HepG2 (cell line): ENCODE measurements around the gene FCER1G. TPM values are rescaled to one million over a fixed set of nuclear protein-coding genes. Genes with fewer than 3 reads are reported as not detected.

Source experiments
- ATAC-seq: fragments of 200-7000 bp; cut with Tn5 transposase; 3 replicates; pipeline ENCODE4 v1.9.1; 2020; ENCODE audit warnings: mild to moderate bottlenecking, moderate library complexity
- BruUV-seq: library from RNA; stranded (reverse); fragments of 400-500 nt; replicated peaks from 2 replicates; lab custom pipeline; 2021; lab: Mats Ljungman, UMichigan
- CTCF ChIA-PET: fragments of 300-600 bp; formaldehyde crosslinking; extraction: SDS; loops from one replicate; lab custom pipeline; 2021; ENCODE audit warnings: low total read pairs, inconsistent platforms, low intra/inter-chr PET ratio; lab: Yijun Ruan, JAX
- POLR2A ChIA-PET: fragments of 350-600 bp; sonication (Branson Sonifier 250); formaldehyde crosslinking; loops from one replicate; lab custom pipeline; 2020; ENCODE audit warnings: antibody characterized with exemption, inconsistent platforms; lab: Yijun Ruan, JAX
- DNase-seq: peaks from one replicate; pipeline ENCODE4 v3.0.0-alpha.2; 2015; ENCODE audit warnings: low spot score
- FAIRE-seq: peaks from 3 replicates; lab custom pipeline; 2011; peaks lifted over from hg19 to GRCh38; lab: Jason Lieb, UNC
- H2AFZ ChIP-seq: one replicate; pipeline ENCODE4 v1.6.1; 2011; ENCODE audit warnings: low read length, inconsistent platforms
- H3K27ac ChIP-seq: fragments of 300-600 bp; 3 replicates; pipeline ENCODE4 v1.8.0; 2011; ENCODE audit warnings: mixed run types, mild to moderate bottlenecking, mixed read lengths, low read length, inconsistent platforms; ENCODE audit not compliant: insufficient read depth; ENCODE audit errors: extremely low read length
- H3K27me3 ChIP-seq, 2 experiments: fragments of 200-600 bp in 1 of 2; 2 replicates in 1 of 2; 3 replicates in 1 of 2; pipeline versions ENCODE4 v1.6.0 to v1.8.0; 2011; ENCODE audit warnings: low read length in 2 of 2, mild to moderate bottlenecking in 2 of 2, moderate library complexity in 2 of 2, inconsistent platforms in 1 of 2; ENCODE audit not compliant: insufficient read depth in 2 of 2, control insufficient read depth in 1 of 2
- H3K36me3 ChIP-seq, 2 experiments: fragments of 200-600 bp in 1 of 2; replicated peaks in 1 of 2; 2 replicates in 1 of 2; 3 replicates in 1 of 2; pipeline versions ENCODE4 v1.5.1 to v1.8.0; 2011; ENCODE audit warnings: low read length in 2 of 2, inconsistent platforms in 1 of 2; ENCODE audit not compliant: insufficient read depth in 2 of 2, control insufficient read depth in 1 of 2
- H3K4me1 ChIP-seq: 2 replicates; pipeline ENCODE4 v1.5.1; 2012; ENCODE audit warnings: low read length, inconsistent platforms; ENCODE audit not compliant: insufficient read depth
- H3K4me2 ChIP-seq: 2 replicates; pipeline ENCODE4 v1.6.0; 2011; ENCODE audit warnings: low read depth, low read length, inconsistent platforms
- H3K4me3 ChIP-seq, 3 experiments: fragments of 200-600 bp in 1 of 3; sonication (generic), shearing (Covaris generic) in 1 of 3; replicated peaks in 1 of 3; 2 replicates each; pipeline ENCODE4 v1.5.1; 2011 to 2016; ENCODE audit warnings: low read length in 3 of 3, inconsistent platforms in 2 of 3, low read depth in 2 of 3, mild to moderate bottlenecking in 2 of 3, control low read depth in 1 of 3, mixed read lengths in 1 of 3; ENCODE audit not compliant: insufficient read depth in 1 of 3
- H3K79me2 ChIP-seq: one replicate; pipeline ENCODE4 v1.6.1; 2011; ENCODE audit warnings: low read length, inconsistent platforms; ENCODE audit not compliant: insufficient read depth
- H3K9ac ChIP-seq: 2 replicates; pipeline ENCODE4 v1.6.0; 2011; ENCODE audit warnings: mild to moderate bottlenecking, low read depth, low read length, inconsistent platforms; ENCODE audit not compliant: insufficient read depth
- H3K9me3 ChIP-seq: 2 replicates; pipeline ENCODE4 v1.5.1; 2012; ENCODE audit warnings: mild to moderate bottlenecking, low read length
- H4K20me1 ChIP-seq: 2 replicates; pipeline ENCODE4 v1.6.0; 2011; ENCODE audit warnings: inconsistent platforms, mild to moderate bottlenecking, low read length, moderate library complexity; ENCODE audit not compliant: insufficient read depth
- CCDC6 ChIP-seq: sonication (generic); formaldehyde crosslinking; IDR thresholded peaks from 2 replicates; pipeline ENCODE4 v1.8.1; 2022; ENCODE audit warnings: mild to moderate bottlenecking, missing genetic modification reagents, moderate library complexity
- DMTF1 ChIP-seq: sonication (generic); formaldehyde crosslinking; IDR thresholded peaks from 2 replicates; pipeline ENCODE4 v1.4.0; 2020; ENCODE audit warnings: mild to moderate bottlenecking, missing genetic modification reagents
- ESRRA ChIP-seq: sonication (generic); formaldehyde crosslinking; IDR thresholded peaks from 2 replicates; pipeline ENCODE4 v1.5.1; 2020; ENCODE audit warnings: mild to moderate bottlenecking, low read depth, missing genetic modification reagents
- ETV6 ChIP-seq: sonication (generic); formaldehyde crosslinking; conservative IDR thresholded peaks from 2 replicates; pipeline ENCODE4 v1.4.0; 2020; ENCODE audit warnings: missing genetic modification reagents
- HNF1B ChIP-seq: sonication (generic); formaldehyde crosslinking; IDR thresholded peaks from 2 replicates; pipeline ENCODE4 v1.5.1; 2020; ENCODE audit warnings: mild to moderate bottlenecking, moderate library complexity, missing genetic modification reagents
- NFATC3 ChIP-seq: sonication (generic); formaldehyde crosslinking; IDR thresholded peaks from 2 replicates; pipeline ENCODE4 v1.5.1; 2020; ENCODE audit warnings: mild to moderate bottlenecking, missing genetic modification reagents
- NFKBIZ ChIP-seq: IDR thresholded peaks from 2 replicates; pipeline ENCODE4 v1.6.1; 2018; ENCODE audit warnings: missing genetic modification reagents, missing compliant biosample characterization
- PHF20 ChIP-seq: sonication (generic); formaldehyde crosslinking; IDR thresholded peaks from 2 replicates; pipeline ENCODE4 v1.5.0; 2020; ENCODE audit warnings: mild to moderate bottlenecking, missing genetic modification reagents
- SOX5 ChIP-seq: IDR thresholded peaks from 2 replicates; pipeline ENCODE4 v1.6.1; 2016; ENCODE audit warnings: borderline replicate concordance
- U2AF2 ChIP-seq: fragments of 200-400 bp; formaldehyde crosslinking; IDR thresholded peaks from 2 replicates; pipeline ENCODE4 v1.6.1; 2017; ENCODE audit warnings: low read depth, mild to moderate bottlenecking, low read length
- ZEB1 ChIP-seq: IDR thresholded peaks from 2 replicates; pipeline ENCODE4 v1.6.1; 2012; ENCODE audit warnings: mild to moderate bottlenecking, low read depth, inconsistent platforms; ENCODE audit not compliant: insufficient replicate concordance
- ZHX2 ChIP-seq, 2 experiments: sonication (generic) in 1 of 2; formaldehyde crosslinking in 1 of 2; IDR thresholded peaks; 2 replicates each; pipeline versions ENCODE4 v1.6.1 to v1.9.0; 2014 to 2022; ENCODE audit warnings: antibody characterized with exemption in 1 of 2, borderline replicate concordance in 1 of 2, inconsistent platforms in 1 of 2, low read depth in 1 of 2, missing genetic modification reagents in 1 of 2
- WGBS: methylation state at CpG from one replicate; pipeline ENCODE4 v1.1.6; 2017; ENCODE audit warnings: low lambda C conversion rate; 5-methylcytosine and 5-hydroxymethylcytosine counted together
- in situ Hi-C: cut with HindIII; loops from 2 replicates; pipeline ENCODE4 v1.10.0; 2017; ENCODE audit warnings: low pct_unique_long_range_greater_than_20kb; ENCODE audit not compliant: extremely low pct_ligation_motif_present
- intact Hi-C: fragments of 100-400 bp; cut with micrococcal nuclease; formaldehyde crosslinking; loops from one replicate; pipeline ENCODE4 v1.10.0; 2022; ENCODE audit not compliant: unreplicated experiment
- polyA plus RNA-seq, 8 experiments: library from polyadenylated mRNA; depleted of rRNA in 3 of 8; stranded (reverse) in 7 of 8; unstranded in 1 of 8; fragments of >200 nt; fragmentation: Illumina TruSeq in 4 of 8; extraction: Trizol in 4 of 8; gene quantifications; 2 replicates each; pipeline versions ENCODE4 v1.2.1 to v1.2.3, GENCODE V29; 2011 to 2016; ENCODE audit warnings: low read depth in 4 of 8, missing spikeins in 1 of 8, mixed read lengths in 1 of 8; ENCODE audit not compliant: insufficient read depth in 1 of 8
- total RNA-seq, 5 experiments: library from RNA; depleted of rRNA; stranded (reverse); fragments of >200 nt; fragmentation: Illumina TruSeq; extraction: Trizol; gene quantifications; 2 replicates each; pipeline ENCODE4 v1.2.3, GENCODE V29; 2016; ENCODE audit warnings: low read depth in 1 of 5

The FCER1G gene
- total and polyA plus RNA-seq, 2 of the 13 experiments (the other 11 are each of a cell fraction or from before 2014, with no cell fraction given) = 1.3 to 6.4 TPM

GRCh38 chr1:161218301-161219077 lies 3.4 kb downstream of the FCER1G start:
- DNase-seq = peak; percentile 88
- intact Hi-C loops (no loop called here), in situ Hi-C loops (no loop called here)
- Histone ChIP-seq H3K27me3 (no peaks in the 10 kb centered on the region; a peak in 1 of 5 replicates), H3K79me2 (peaks cover 19% of the 10 kb centered on the region), H3K27ac (peak overlapping the region; percentile 99), H2AFZ (no peak overlapping the region), H3K36me3 (peaks cover 1 to 25% of the 10 kb centered on the region in 2 experiments; a peak in 3 of 5 replicates), H3K4me3 (peak overlapping the region; percentile 26 to 63 (median 29); a peak in 5 of 6 replicates), H3K9ac (peak overlapping the region; percentile 67), H4K20me1 (peaks cover 11% of the 10 kb centered on the region), H3K4me2 (peak overlapping the region; percentile 87), H3K4me1 (peaks cover 65% of the 10 kb centered on the region), H3K9me3 (no peaks in the 10 kb centered on the region)
- peak; percentile 48 for ATAC-seq
- 8% methylated on average over 6 of the region's 8 CpGs for WGBS
- ChIA-PET POLR2A (interaction anchor here (0.8 to 12.5 kb wide), 11 partner anchors 9 to 194 kb away, joined by 3 to 357 read pairs (median 9); partner anchors contain the start of genes ADAMTS4, NDUFS2 and SDHC), CTCF (no interaction called here)
- peak; percentile 86 for FAIRE-seq
- BruUV-seq = no TSS peak
- no peak for TF ChIP-seq ZEB1
- TF ChIP-seq NFATC3 (CRISPR knock-in tag) = no peak
- TF ChIP-seq ZHX2 (IDR thresholded peaks at IDR 0.05; ENCODE audit: low read depth) = no peak
- TF ChIP-seq ZHX2 (CRISPR knock-in tag; IDR thresholded peaks at IDR 0.05; ENCODE audit: borderline replicate concordance) = no peak
- TF ChIP-seq PHF20 (CRISPR knock-in tag) = peak; percentile 48; the same call in 1 of the 2 replicates
- no peak; the same call in 1 of the 2 replicates for TF ChIP-seq CCDC6 (CRISPR knock-in tag)
- TF ChIP-seq U2AF2 = no peak
- TF ChIP-seq ETV6 = no peak; the same call in 1 of the 2 replicates
- peak; percentile 90 for TF ChIP-seq SOX5 (CRISPR knock-in tag)
- no peak for TF ChIP-seq DMTF1
- no peak for TF ChIP-seq ESRRA (CRISPR knock-in tag)
- peak; percentile 88 for TF ChIP-seq HNF1B (CRISPR knock-in tag)
- no peak; the same call in 1 of the 2 replicates for TF ChIP-seq NFKBIZ
